Smooth muscle cell (in vitro differentiated cells): Measurements from ENCODE around the gene KAZN. TPM values are rescaled to one million over a fixed set of nuclear protein-coding genes. Genes with fewer than 3 reads are reported as not detected.

Source experiments
- DNase-seq: peaks from one replicate; lab custom pipeline; 2025; ENCODE audit not compliant: unreplicated experiment; lab: John Stamatoyannopoulos, UW
- H2AFZ ChIP-seq: fragments of 200-600 bp; sonication (generic); 2 replicates; pipeline ENCODE4 v1.6.0; 2016; ENCODE audit warnings: antibody characterized with exemption, low read depth, mild to moderate bottlenecking
- H3F3A ChIP-seq: fragments of 200-600 bp; sonication (generic); 2 replicates; pipeline ENCODE4 v1.6.0; 2017; ENCODE audit warnings: antibody characterized with exemption, low read depth
- H3K27ac ChIP-seq: fragments of 200-600 bp; sonication (generic); 2 replicates; pipeline ENCODE4 v1.5.1; 2016; ENCODE audit warnings: low read depth, mild to moderate bottlenecking
- H3K27me3 ChIP-seq: fragments of 200-600 bp; sonication (generic); 2 replicates; pipeline ENCODE4 v1.6.1; 2016; ENCODE audit warnings: low read depth, mild to moderate bottlenecking
- H3K36me3 ChIP-seq: fragments of 200-600 bp; sonication (generic); 2 replicates; pipeline ENCODE4 v1.5.1; 2016; ENCODE audit warnings: low read depth
- H3K4me1 ChIP-seq: fragments of 200-600 bp; sonication (generic); 2 replicates; pipeline ENCODE4 v1.5.1; 2016; ENCODE audit warnings: low read depth
- H3K4me2 ChIP-seq: fragments of 200-600 bp; sonication (generic); 2 replicates; pipeline ENCODE4 v1.6.0; 2016; ENCODE audit warnings: mild to moderate bottlenecking
- H3K4me3 ChIP-seq: fragments of 200-600 bp; sonication (generic); 2 replicates; pipeline ENCODE4 v1.5.1; 2016; ENCODE audit warnings: mild to moderate bottlenecking
- H3K79me2 ChIP-seq: fragments of 200-600 bp; sonication (generic); 2 replicates; pipeline ENCODE4 v1.6.0; 2016; ENCODE audit warnings: low read depth, mild to moderate bottlenecking
- H3K9ac ChIP-seq: fragments of 200-600 bp; sonication (generic); 2 replicates; pipeline ENCODE4 v1.6.0; 2016; ENCODE audit warnings: low read depth
- H3K9me3 ChIP-seq: fragments of 200-600 bp; sonication (generic); replicated peaks from 2 replicates; pipeline ENCODE4 v1.5.1; 2016; ENCODE audit warnings: low read depth
- H4K20me1 ChIP-seq: fragments of 200-600 bp; sonication (generic); 2 replicates; pipeline ENCODE4 v1.6.0; 2016; ENCODE audit warnings: low read depth
- WGBS: methylation state at CpG from one replicate; pipeline ENCODE4 v1.1.7; 2016; ENCODE audit warnings: low lambda C conversion rate; 5-methylcytosine and 5-hydroxymethylcytosine counted together
- polyA plus RNA-seq: library from polyadenylated mRNA; unstranded; fragments of >200 nt; fragmentation: Nextera tagmentation; extraction: Ambion mirVana; gene quantifications from 2 replicates; pipeline ENCODE4 v1.2.1, GENCODE V29; 2016
- total RNA-seq: library from RNA; depleted of rRNA; stranded (reverse); fragments of >200 nt; gene quantifications from 2 replicates; pipeline ENCODE4 v1.2.3, GENCODE V29; 2014
- TF ChIP-seq, protein P1 (sequence below): fragments of 200-600 bp; sonication (generic); IDR thresholded peaks from 2 replicates; pipeline ENCODE4 v1.5.1; 2017; ENCODE audit warnings: borderline replicate concordance, mild to moderate bottlenecking, antibody characterized with exemption; ENCODE audit not compliant: insufficient read depth, poor library complexity, severe bottlenecking

Gene KAZN
- total and polyA plus RNA-seq, 2 experiments from 2014 or later, result 6.3 to 8.2 TPM

DNA sequence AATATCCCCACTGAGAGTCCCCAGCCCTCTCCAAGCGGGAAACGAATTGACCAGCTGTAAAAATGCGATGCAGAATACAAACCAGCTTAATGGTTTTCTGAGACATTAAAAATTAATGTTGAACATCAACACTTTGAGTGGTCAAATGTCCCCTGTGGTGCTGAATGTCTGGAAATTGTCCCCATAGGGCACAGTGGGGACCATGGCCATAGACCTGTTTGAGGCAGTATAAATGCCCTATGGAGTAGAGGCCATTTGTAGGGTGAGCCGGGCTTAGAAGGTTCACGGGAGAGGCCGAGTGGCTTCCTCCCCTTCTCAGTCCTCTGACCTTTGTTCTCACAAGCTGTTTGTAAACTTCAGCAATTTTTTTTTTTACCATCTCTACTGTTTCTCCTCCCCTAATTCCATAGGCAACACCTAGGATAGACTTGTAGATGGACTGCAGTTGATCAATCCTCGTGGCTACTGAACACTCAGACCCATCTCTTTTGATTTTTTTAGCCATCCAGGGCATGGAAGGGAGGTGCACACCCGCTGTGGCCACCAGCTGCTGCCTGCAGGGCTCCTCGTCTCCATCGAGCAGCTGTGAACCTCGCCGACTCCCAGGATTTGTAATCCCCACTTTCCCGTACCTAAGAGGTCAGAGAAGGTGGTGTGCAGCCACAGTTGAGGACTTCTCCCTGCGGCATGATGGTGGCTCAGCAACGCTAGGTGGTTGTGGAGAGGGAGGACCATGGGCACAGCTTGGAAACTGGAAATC, 41.0 kb downstream of the KAZN start:
- TF ChIP-seq, protein P1, sequence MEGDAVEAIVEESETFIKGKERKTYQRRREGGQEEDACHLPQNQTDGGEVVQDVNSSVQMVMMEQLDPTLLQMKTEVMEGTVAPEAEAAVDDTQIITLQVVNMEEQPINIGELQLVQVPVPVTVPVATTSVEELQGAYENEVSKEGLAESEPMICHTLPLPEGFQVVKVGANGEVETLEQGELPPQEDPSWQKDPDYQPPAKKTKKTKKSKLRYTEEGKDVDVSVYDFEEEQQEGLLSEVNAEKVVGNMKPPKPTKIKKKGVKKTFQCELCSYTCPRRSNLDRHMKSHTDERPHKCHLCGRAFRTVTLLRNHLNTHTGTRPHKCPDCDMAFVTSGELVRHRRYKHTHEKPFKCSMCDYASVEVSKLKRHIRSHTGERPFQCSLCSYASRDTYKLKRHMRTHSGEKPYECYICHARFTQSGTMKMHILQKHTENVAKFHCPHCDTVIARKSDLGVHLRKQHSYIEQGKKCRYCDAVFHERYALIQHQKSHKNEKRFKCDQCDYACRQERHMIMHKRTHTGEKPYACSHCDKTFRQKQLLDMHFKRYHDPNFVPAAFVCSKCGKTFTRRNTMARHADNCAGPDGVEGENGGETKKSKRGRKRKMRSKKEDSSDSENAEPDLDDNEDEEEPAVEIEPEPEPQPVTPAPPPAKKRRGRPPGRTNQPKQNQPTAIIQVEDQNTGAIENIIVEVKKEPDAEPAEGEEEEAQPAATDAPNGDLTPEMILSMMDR, result no peak

DNA sequence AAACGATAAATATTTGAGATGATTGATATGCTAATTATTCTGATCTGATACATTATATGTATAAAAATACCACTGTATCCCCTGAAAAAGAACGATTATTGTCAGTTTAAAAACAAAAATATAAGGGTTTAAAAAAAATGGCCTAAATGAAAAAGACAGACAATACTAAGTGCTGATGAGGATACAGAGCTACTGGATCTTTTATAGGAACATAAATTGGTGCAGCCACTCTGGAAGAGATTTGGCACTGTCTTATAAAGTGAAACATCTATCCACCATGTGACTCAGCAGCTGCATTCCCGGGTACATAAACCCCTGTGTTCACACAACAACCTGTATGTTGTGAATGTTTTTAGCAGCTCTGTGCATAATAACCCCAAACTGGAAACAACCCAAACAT, 44.2 kb downstream of the KAZN start:
- Histone ChIP-seq H4K20me1 (no peaks in the 10 kb centered on the region), H2AFZ (no peak overlapping the region), H3K9me3 (no peaks in the 10 kb centered on the region), H3K4me1 (no peaks in the 10 kb centered on the region), H3K4me3 (no peak overlapping the region), H3K27ac (no peak overlapping the region), H3K4me2 (no peak overlapping the region), H3K9ac (no peak overlapping the region), H3K27me3 (no peaks in the 10 kb centered on the region), H3K79me2 (no peaks in the 10 kb centered on the region), H3F3A (no peaks in the 10 kb centered on the region), H3K36me3 (no peaks in the 10 kb centered on the region)
- no peak for DNase-seq
- TF ChIP-seq, protein P1, result no peak
- WGBS, result 94% methylated on average over 3 of the region's 3 CpGs

More for the DNA sequence above, 41.0 kb downstream of the KAZN start:
- no peaks in the 10 kb centered on the region for H3K79me2 ChIP-seq
- no peaks in the 10 kb centered on the region for H3K27me3 ChIP-seq
- H3K27ac ChIP-seq, result no peak overlapping the region
- H3K4me1 ChIP-seq, result no peaks in the 10 kb centered on the region
- H3K36me3 ChIP-seq, result no peaks in the 10 kb centered on the region
- H4K20me1 ChIP-seq, result no peaks in the 10 kb centered on the region
- H2AFZ ChIP-seq, result no peak overlapping the region
- no peak for DNase-seq
- WGBS, result 88% methylated on average over 15 of the region's 15 CpGs
- no peak overlapping the region for H3K4me3 ChIP-seq
- no peak overlapping the region for H3K9ac ChIP-seq
- H3K9me3 ChIP-seq, result no peaks in the 10 kb centered on the region
- no peak overlapping the region for H3K4me2 ChIP-seq
- no peaks in the 10 kb centered on the region for H3F3A ChIP-seq

DNA sequence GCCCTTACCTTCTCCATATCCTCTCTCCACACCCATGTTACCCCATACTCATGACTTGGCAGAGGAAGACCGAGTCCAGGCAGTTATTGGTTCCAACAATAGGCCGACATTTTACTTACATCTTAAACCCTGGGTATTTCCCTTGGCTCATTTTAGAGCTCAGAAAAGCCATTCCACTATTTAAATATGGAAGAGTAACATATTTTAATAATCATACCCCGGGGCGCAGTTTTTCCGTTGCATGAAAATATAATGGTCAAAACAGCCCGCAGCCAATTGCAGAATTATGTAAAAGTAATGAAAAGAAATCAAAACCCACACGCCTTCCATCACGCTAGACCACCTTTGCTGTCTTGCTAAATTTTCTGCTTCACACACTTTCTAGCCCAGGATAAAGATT, 48.5 kb downstream of the KAZN start:
- H2AFZ ChIP-seq, result no peak overlapping the region
- no peak for DNase-seq
- no peak overlapping the region for H3K27ac ChIP-seq
- TF ChIP-seq, protein P1, result no peak
- 93% methylated on average over 8 of the region's 8 CpGs for WGBS
- H4K20me1 ChIP-seq, result no peaks in the 10 kb centered on the region
- no peaks in the 10 kb centered on the region for H3K36me3 ChIP-seq
- no peaks in the 10 kb centered on the region for H3K79me2 ChIP-seq
- H3K4me1 ChIP-seq, result no peaks in the 10 kb centered on the region
- no peaks in the 10 kb centered on the region for H3K27me3 ChIP-seq
- no peak overlapping the region for H3K4me3 ChIP-seq
- no peak overlapping the region for H3K4me2 ChIP-seq
- H3K9ac ChIP-seq, result no peak overlapping the region
- no peaks in the 10 kb centered on the region for H3K9me3 ChIP-seq
- no peaks in the 10 kb centered on the region for H3F3A ChIP-seq

DNA sequence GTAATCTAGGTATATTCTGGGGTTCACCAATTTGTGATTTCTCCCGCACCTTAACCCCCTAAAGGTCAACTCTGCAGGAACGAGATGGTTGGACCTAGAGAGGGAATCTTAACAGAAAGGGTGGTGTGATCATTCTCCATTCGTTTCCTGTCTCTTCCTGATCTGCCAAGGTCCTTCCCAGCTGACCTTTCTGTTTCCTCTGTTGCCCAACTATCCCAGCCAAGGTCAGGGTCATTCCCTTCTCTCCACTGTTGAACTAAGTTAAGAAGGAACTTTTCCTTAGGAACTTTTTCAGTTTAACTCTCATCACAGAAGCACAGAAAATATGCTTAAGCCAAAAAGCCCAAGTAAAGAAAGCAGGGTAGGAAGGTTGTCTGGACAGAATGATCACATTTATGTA, 49.3 kb downstream of the KAZN start:
- Histone ChIP-seq H3K9me3 (no peaks in the 10 kb centered on the region), H3K9ac (no peak overlapping the region), H3K4me2 (no peak overlapping the region), H3K27me3 (no peaks in the 10 kb centered on the region), H2AFZ (no peak overlapping the region), H3K36me3 (no peaks in the 10 kb centered on the region), H3K27ac (no peak overlapping the region), H4K20me1 (no peaks in the 10 kb centered on the region), H3K79me2 (no peaks in the 10 kb centered on the region), H3K4me1 (no peaks in the 10 kb centered on the region), H3K4me3 (no peak overlapping the region), H3F3A (no peaks in the 10 kb centered on the region)
- 83% methylated on average over 3 of the region's 3 CpGs for WGBS
- TF ChIP-seq, protein P1, result no peak
- no peak for DNase-seq
